Right renal cortex interstitium (tissue), 3 donors: ENCODE results near the gene EID1. TPM values are rescaled to one million over a fixed set of nuclear protein-coding genes. Genes with fewer than 3 reads are reported as not detected.
"Not testable (repeated sequence)": the region's sequence is repeated elsewhere in the genome, so short reads cannot be mapped to it uniquely, and the experiment has no call there.

ENCODE experiments used
- DNase-seq, 3 donors: peaks; one replicate each; pipeline ENCODE4 v3.0.0-alpha.2; 2013; ENCODE audit warnings: low read depth in 3 of 3, low spot score in 2 of 3
- polyA plus RNA-seq, 3 donors: library from polyadenylated mRNA; unstranded; fragments of 120-200 nt; gene quantifications; one replicate each; pipeline ENCODE4 v1.2.1, GENCODE V29; 2013; ENCODE audit not compliant: insufficient read length in 3 of 3

Gene EID1
- polyA plus RNA-seq, 3 donors, result 299 to 351 (median 313) TPM

GRCh38 chr15:48905216-48905615 is 27.3 kb downstream of the EID1 start:
- DNase-seq, result no peak

- DNase-seq, result no peak
Observed at GRCh38 chr15:48905847-48906246, 27.9 kb downstream of the EID1 start.

- DNase-seq, result not testable (repeated sequence)
Observed at GRCh38 chr15:48909313-48909712, 31.4 kb downstream of the EID1 start.

GRCh38 chr15:48910554-48910953 is 32.6 kb downstream of the EID1 start:
- DNase-seq, result not testable (repeated sequence)

- no peak for DNase-seq
Observed at GRCh38 chr15:48913141-48913540, 35.2 kb downstream of the EID1 start.

- no peak for DNase-seq
Observed at GRCh38 chr15:48914717-48915116, 36.8 kb downstream of the EID1 start.

GRCh38 chr15:48915861-48916260 is 37.9 kb downstream of the EID1 start:
- no peak for DNase-seq

GRCh38 chr15:48916721-48917120 is 38.8 kb downstream of the EID1 start:
- no peak for DNase-seq

GRCh38 chr15:48922046-48922445 is 44.1 kb downstream of the EID1 start:
- no peak for DNase-seq

- no peak for DNase-seq
Observed at GRCh38 chr15:48924528-48925393, 46.8 kb downstream of the EID1 start.

GRCh38 chr15:48925714-48926223 is 47.8 kb downstream of the EID1 start:
- DNase-seq, result no peak

GRCh38 chr15:48928877-48929538 is 51.1 kb downstream of the EID1 start:
- no peak for DNase-seq

- DNase-seq, result no peak
Observed at GRCh38 chr15:48929661-48930060, 51.7 kb downstream of the EID1 start.

Other genes starting within 250 kb of the EID1 start
- gene FBN1, start 232.4 kb upstream of the EID1 start, polyA plus RNA-seq, result 100 to 1,000 TPM in 1 of 3 donors, 10 to 100 TPM in 2; 80.9 to 104 (median 99.6) TPM
- gene CEP152, start 67.1 kb upstream of the EID1 start, polyA plus RNA-seq, result 1 to 10 TPM; 5.8 to 7.1 (median 6.5) TPM
- gene SHC4, start 85.8 kb downstream of the EID1 start, polyA plus RNA-seq, result 1 to 10 TPM; 1.8 to 3.1 (median 3.0) TPM
- gene SECISBP2L, start 168.3 kb downstream of the EID1 start, polyA plus RNA-seq, result 10 to 100 TPM; 46.0 to 50.9 (median 49.0) TPM